Astrocyte of the cerebellum (primary cell): Measurements from ENCODE around the gene CUBN.

ENCODE experiments used
- DNase-seq: peaks from one replicate; pipeline ENCODE4 v3.0.0-alpha.2; 2011; ENCODE audit warnings: low read depth
- H3K4me3 ChIP-seq: 2 replicates; pipeline ENCODE4 v1.5.1; 2011; ENCODE audit warnings: mild to moderate bottlenecking, low read depth, low read length, moderate library complexity
- in situ Hi-C: cut with HindIII; loops from 2 replicates; pipeline ENCODE4 v1.10.0; 2017; ENCODE audit warnings: low sequenced_read_pairs
- TF ChIP-seq, protein P1 (sequence below): IDR thresholded peaks from 2 replicates; pipeline ENCODE4 v1.5.1; 2012; ENCODE audit warnings: low read length, low read depth, moderate library complexity, mild to moderate bottlenecking; ENCODE audit errors: missing control alignments

CUBN gene

DNA sequence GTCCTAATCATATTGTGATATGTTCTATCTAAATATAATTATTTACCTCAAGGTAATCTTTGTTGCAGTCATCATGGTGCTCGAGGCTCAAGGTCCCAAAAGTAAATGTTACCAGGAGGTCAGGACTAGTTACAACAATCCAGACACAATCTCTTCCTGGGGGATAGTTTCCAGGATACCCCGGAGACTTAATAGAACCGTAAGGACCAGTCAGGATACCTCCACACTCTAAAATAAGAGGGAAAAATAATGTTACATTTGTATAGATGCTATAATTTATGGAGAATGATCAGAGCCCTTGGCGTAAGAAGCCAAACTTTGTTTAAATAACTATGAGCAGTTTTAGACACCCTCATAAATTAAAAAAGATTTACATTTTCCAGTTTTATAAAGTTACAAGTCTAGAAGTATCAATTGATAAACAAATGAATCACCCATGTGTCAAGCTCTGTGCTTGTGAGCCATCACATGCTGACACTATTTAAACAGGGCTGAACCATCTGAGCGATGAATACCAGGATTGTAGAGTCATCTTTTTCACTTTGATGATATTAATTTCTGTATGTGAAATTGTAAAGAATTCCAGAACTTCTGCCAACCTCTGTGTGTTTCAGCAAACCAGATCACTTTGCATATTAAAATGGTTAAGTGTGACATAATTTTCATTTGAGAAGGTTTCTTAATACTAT, 41.3 kb downstream of the CUBN start:
- DNase-seq: peak; percentile 33
- in situ Hi-C loops: no loop called here
- TF ChIP-seq, protein P1, sequence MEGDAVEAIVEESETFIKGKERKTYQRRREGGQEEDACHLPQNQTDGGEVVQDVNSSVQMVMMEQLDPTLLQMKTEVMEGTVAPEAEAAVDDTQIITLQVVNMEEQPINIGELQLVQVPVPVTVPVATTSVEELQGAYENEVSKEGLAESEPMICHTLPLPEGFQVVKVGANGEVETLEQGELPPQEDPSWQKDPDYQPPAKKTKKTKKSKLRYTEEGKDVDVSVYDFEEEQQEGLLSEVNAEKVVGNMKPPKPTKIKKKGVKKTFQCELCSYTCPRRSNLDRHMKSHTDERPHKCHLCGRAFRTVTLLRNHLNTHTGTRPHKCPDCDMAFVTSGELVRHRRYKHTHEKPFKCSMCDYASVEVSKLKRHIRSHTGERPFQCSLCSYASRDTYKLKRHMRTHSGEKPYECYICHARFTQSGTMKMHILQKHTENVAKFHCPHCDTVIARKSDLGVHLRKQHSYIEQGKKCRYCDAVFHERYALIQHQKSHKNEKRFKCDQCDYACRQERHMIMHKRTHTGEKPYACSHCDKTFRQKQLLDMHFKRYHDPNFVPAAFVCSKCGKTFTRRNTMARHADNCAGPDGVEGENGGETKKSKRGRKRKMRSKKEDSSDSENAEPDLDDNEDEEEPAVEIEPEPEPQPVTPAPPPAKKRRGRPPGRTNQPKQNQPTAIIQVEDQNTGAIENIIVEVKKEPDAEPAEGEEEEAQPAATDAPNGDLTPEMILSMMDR: no peak
- H3K4me3 ChIP-seq: no peak overlapping the region

DNA sequence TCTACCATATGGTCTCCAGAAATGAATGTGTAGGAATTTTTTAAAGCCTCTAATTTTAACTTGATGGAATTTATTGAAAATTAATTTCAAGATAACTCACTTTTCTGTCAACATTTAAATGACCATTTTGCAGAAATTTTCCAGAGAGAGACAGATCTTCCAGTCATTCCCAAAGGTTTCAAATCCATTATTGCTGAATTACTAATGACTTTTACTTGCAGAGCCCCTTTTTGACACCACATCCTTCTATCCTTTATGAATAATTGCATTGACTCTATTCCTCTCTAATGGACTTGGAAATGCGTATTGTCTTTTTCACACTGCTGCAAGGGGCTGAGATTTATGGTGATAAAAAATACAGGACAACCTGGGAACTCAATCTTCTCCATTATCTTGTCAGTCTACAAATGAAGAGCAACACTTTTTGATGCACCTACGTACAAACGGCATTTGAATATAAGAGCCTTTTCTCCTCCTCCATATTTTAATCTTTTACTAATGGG, 42.7 kb downstream of the CUBN start:
- in situ Hi-C loops: no loop called here
- no peak overlapping the region for H3K4me3 ChIP-seq
- DNase-seq: no peak
- TF ChIP-seq, protein P1: no peak

DNA sequence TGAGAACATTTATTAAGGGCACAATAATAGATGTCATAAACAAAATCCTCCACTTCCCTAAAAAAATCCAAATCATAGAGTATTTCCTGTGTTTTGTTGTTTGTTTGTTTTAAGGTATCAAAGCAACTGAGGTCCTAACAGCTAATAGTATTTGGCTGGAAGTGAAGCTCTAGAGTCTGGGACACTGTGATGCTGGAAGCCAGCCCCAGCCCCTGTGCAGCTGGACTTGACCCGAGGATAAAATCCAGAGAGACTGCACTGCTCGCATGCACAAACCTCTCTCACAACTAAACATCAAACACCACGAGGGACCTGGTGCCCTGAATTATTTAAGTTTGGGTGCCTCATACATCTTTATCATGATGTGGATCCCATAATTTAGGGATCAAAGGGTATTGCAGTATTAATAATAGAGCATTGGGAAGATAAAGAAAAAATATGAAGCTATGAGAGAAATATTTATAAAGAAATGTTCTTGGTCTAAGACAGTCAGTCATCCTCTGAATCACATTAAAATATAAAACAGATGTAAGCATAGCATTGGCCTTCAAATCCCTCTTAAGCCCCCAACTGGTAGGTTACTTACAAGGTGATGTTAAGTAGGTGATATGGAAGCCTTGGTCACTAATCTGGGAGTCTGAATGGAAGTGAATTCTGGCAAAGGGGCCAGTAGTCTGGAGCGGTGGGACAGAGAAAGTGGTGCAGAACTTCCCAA, 44.4 kb downstream of the CUBN start:
- DNase-seq: no peak
- TF ChIP-seq, protein P1: no peak
- in situ Hi-C loops: no loop called here
- H3K4me3 ChIP-seq: no peak overlapping the region

DNA sequence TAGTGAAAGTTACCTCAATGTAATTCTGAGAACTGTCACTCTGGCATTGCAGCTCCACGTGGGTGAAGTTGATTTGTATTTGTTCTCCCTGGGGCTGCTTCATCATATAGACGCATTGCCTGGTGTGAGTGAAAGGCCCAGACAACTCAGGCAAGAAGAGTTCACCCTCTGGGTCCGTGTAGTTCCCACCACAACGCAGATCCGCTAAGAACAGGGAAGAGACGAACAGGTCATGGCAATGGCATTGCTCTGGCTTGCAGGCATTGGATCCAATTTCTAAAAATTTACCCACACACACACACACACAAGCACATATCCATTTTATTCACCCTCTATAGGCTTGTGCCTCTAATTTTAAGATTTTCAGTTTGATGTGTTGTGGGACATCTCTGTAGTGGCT, 45.4 kb downstream of the CUBN start:
- in situ Hi-C loops: no loop called here
- no peak for DNase-seq
- TF ChIP-seq, protein P1: no peak
- H3K4me3 ChIP-seq: no peak overlapping the region

DNA sequence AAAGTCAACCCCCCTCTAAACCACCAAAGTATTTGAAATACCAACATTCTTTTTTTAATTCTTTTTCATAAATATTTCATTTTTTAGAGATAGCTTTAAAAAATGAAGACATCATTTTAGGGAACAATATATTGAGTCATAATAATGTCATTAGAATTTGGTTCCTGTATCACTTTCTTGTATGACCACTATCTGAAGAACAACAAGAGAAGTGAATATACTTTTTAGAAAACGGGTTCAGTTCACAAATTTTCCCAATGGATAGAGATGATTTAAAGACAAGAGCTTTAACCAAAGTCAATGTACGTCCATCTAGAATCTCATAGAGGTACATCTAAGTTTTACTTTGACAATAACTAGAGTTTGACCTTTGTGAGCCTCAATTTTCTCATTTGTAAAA, 48.2 kb downstream of the CUBN start:
- H3K4me3 ChIP-seq: no peak overlapping the region
- no peak for DNase-seq
- TF ChIP-seq, protein P1: no peak
- in situ Hi-C loops: no loop called here

DNA sequence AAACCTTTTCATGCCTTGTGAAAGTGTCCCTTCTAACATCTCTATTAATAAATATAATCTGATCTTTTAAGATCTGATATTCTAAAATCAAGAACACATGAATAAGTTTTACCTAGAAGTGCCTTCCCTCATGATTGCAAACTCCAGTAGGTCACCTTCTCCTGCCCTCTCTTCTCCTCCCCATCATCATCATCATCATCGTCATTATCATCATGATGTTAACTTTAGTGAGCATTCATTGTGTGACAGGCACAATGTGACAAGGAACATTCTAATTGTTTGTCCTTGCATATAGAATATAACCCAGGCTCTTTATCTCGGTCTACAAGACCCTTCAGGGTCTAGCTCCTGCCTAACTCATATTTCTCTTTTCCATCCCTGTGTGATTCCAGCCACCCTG, 51.7 kb downstream of the CUBN start:
- no peak for DNase-seq
- TF ChIP-seq, protein P1: no peak
- H3K4me3 ChIP-seq: no peak overlapping the region
- in situ Hi-C loops: no loop called here
